ENCODE measurements around the gene POLR2E. TPM values are rescaled to one million over a fixed set of nuclear protein-coding genes. Genes with fewer than 3 reads are reported as not detected.

Gene POLR2E
- total RNA-seq, 1 experiment from 2014 or later = 261 TPM

GRCh38 chr19:1070576-1070930 lies 24.6 kb downstream of the POLR2E start:
- no peak overlapping the region for H3K23ac ChIP-seq (ENCODE audit: insufficient read length, low read depth, low read length)
- no peaks in the 10 kb centered on the region for H3K79me2 ChIP-seq (ENCODE audit: insufficient read depth, low read length)
- peak; percentile 53 for TF ChIP-seq CTCF (conservative IDR thresholded peaks at IDR 0.05)
- H3K27me3 ChIP-seq (ENCODE audit: insufficient read depth, low read length) = no peaks in the 10 kb centered on the region; the same call in 1 of the 2 replicates
- no peak overlapping the region for H2BK15ac ChIP-seq (ENCODE audit: low read depth, low read length)
- H4K20me1 ChIP-seq (ENCODE audit: control insufficient read depth, insufficient read depth, insufficient read length) = no peaks in the 10 kb centered on the region
- no peak overlapping the region for H3K4ac ChIP-seq (ENCODE audit: low read depth, low read length)
- H2BK120ac ChIP-seq (ENCODE audit: low read depth, low read length, poor library complexity, severe bottlenecking) = no peak overlapping the region
- H4K91ac ChIP-seq (ENCODE audit: insufficient read length, low read depth, low read length) = no peak overlapping the region
- H3K79me1 ChIP-seq (ENCODE audit: insufficient read depth, low read depth, low read length, poor library complexity, severe bottlenecking) = no peaks in the 10 kb centered on the region
- Mint-ChIP-seq H3K4me3 (peak overlapping the region; percentile 48 to 74), H3K4me1 (peaks cover 9 to 15% of the 10 kb centered on the region in 2 experiments), H3K27ac (no peak overlapping the region), H3K9me3 (no peaks in the 10 kb centered on the region), H3K27me3 (ENCODE audit: low read depth) (peaks cover 48% of the 10 kb centered on the region), H3K36me3 (ENCODE audit: insufficient read depth in 1 of 3, low read depth in 3 of 3) (peaks cover 2 to 20% (median 9%) of the 10 kb centered on the region in 3 experiments)
- H3K27ac ChIP-seq (ENCODE audit: insufficient read length, low read depth, low read length) = no peak overlapping the region
- peak overlapping the region; percentile 13 for H3K18ac ChIP-seq (ENCODE audit: insufficient read length, low read depth, low read length)
- peaks cover 9% of the 10 kb centered on the region for H3K23me2 ChIP-seq (ENCODE audit: insufficient read length, low read depth, low read length, poor library complexity, severe bottlenecking)
- no peak overlapping the region for H2BK5ac ChIP-seq (ENCODE audit: insufficient read length, low read length)
- H3K56ac ChIP-seq (ENCODE audit: insufficient read length, low read depth, low read length) = no peak overlapping the region
- H3K4me2 ChIP-seq (ENCODE audit: insufficient read depth, insufficient read length, low read length) = peak overlapping the region; percentile 64
- H3T11ph ChIP-seq (ENCODE audit: low read length) = no peak overlapping the region
- no peak overlapping the region for H2BK20ac ChIP-seq (ENCODE audit: low read depth, low read length, poor library complexity, severe bottlenecking)
- no peak overlapping the region for H2AK5ac ChIP-seq (ENCODE audit: insufficient read length, low read length)
- H3K4me1 ChIP-seq (ENCODE audit: insufficient read depth, low read length) = peaks cover 1% of the 10 kb centered on the region; the same call in 1 of the 2 replicates
- no peak overlapping the region for H4K5ac ChIP-seq (ENCODE audit: insufficient read length, low read depth, low read length)
- no peak overlapping the region for H2AFZ ChIP-seq (ENCODE audit: low read length)
- no peaks in the 10 kb centered on the region for H3K9me3 ChIP-seq (ENCODE audit: control insufficient read depth, low read depth, low read length)
- peak overlapping the region; percentile 90; the same call in 1 of the 2 replicates for H3K14ac ChIP-seq (ENCODE audit: insufficient read depth, low read length)
- DNase-seq = peak; percentile 73
- H3K9ac ChIP-seq (ENCODE audit: extremely low read depth, insufficient read length, low read length) = no peak overlapping the region
- H4K8ac ChIP-seq (replicated peaks; ENCODE audit: insufficient read length, low read depth, low read length) = no peak overlapping the region
- whole genome bisulfite sequencing (ENCODE audit: extremely low coverage, insufficient read length, low lambda C conversion rate) = no CpG with 5 or more reads among the region's 21 CpGs
- no peak overlapping the region for H2BK12ac ChIP-seq (ENCODE audit: insufficient read length, low read depth, low read length)
